ENCODE results near the gene CSN3. TPM values are rescaled to one million over a fixed set of nuclear protein-coding genes. Genes with fewer than 3 reads are reported as not detected.
"Not testable (repeated sequence)": the region's sequence is repeated elsewhere in the genome, so short reads cannot be mapped to it uniquely, and the experiment has no call there.

CSN3 gene, protein sequence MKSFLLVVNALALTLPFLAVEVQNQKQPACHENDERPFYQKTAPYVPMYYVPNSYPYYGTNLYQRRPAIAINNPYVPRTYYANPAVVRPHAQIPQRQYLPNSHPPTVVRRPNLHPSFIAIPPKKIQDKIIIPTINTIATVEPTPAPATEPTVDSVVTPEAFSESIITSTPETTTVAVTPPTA
- not detected for total RNA-seq

DNA sequence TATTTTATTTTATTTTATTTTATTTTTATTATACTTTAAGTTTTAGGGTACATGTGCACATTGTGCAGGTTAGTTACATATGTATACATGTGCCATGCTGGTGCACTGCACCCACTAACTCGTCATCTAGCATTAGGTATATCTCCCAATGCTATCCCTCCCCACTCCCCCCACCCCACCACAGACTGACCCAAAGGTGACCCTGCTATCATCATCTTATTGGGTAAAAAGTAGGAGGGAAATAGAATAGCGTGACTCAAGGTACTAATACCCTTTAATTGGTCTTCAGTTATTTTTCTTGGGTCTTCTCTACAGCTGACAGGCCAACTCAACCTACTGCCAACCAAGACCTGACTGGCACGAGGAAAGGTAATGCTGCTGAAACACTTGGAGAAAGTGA is at the start of gene CSN3:
CSN3 (plus strand) TSS at position 301 of the 400 bp plus-strand sequence. CDS start 2,223 bp downstream, outside the sequence.
- not testable (repeated sequence) for DNase-seq

DNA sequence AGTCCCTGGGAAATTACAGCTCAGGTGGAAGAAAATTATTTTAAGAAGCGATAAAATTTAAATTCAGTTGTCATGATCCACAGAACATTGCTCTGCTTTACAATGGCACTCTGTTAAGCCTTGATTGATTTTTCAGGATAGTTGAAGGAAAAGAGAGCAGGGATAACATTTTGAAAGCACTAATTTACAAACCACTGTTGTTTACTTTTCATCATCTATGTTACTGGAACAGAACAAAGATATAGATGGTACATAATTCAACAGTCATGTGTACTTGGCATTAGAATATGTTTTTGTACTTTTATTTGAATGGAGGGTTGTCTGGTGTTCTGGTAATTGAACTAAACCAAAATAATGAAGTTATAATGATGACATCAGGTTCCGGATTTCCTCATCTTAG is 49.5 kb upstream of the CSN3 start:
- no peak for DNase-seq

- DNase-seq: no peak
These were observed 47.0 kb upstream of the CSN3 start, which contains the start of gene ODAM for GRCh38 chr4:70195425-70195824. ODAM (plus strand) TSS chr4:70195725; CDS start chr4:70196544, 819 bp downstream.

GRCh38 chr4:70196857-70197256 is 45.5 kb upstream of the CSN3 start:
- no peak for DNase-seq

DNA sequence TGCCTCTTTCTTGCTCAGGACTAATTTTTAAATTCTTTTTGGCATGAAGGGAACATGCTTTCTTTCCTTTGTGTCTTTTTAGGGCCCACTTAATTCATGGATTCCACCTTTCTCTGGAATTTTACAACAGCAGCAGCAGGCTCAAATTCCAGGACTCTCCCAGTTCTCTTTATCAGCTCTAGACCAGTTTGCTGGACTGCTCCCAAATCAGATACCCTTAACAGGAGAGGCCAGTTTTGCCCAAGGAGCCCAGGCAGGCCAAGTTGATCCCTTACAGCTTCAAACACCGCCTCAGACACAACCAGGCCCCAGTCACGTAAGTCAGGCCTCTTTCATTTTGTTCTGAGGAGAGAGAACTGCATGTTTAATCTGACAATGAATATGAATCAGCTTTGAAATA is 44.6 kb upstream of the CSN3 start:
- DNase-seq: no peak

- no peak for DNase-seq
These were observed 38.8 kb upstream of the CSN3 start for GRCh38 chr4:70203601-70204000.

GRCh38 chr4:70212752-70213151 is 29.6 kb upstream of the CSN3 start:
- DNase-seq: not testable (repeated sequence)

- DNase-seq: not testable (repeated sequence)
These were observed 26.3 kb upstream of the CSN3 start for GRCh38 chr4:70216109-70216508.

GRCh38 chr4:70216550-70216949 is 25.8 kb upstream of the CSN3 start:
- not testable (repeated sequence) for DNase-seq

DNA sequence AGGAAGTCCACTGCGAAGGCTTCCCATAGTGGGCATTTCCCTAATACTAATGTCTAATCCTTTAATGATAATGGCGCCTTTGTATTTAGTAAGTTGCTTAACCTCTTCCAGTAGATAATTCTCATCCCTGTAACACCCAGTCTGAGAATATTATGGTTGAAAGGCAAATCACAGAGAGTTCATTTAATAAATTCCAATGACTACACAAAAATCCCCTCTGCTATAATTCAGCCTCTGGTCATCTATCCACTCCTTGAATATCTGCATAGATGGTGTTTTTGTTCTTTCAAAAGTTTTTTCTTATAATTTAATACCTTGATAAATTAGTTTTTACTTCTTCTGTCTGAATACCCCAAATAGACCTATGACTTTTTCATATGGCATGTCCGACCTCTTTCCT is 21.0 kb upstream of the CSN3 start:
- not testable (repeated sequence) for DNase-seq

GRCh38 chr4:70221818-70222217 is 20.6 kb upstream of the CSN3 start:
- DNase-seq: not testable (repeated sequence)

- DNase-seq: no peak
These were observed 16.6 kb upstream of the CSN3 start, which contains the start of gene FDCSP for GRCh38 chr4:70225824-70226223. FDCSP (plus strand) TSS chr4:70226124; CDS start chr4:70231195, 5,071 bp downstream.

DNA sequence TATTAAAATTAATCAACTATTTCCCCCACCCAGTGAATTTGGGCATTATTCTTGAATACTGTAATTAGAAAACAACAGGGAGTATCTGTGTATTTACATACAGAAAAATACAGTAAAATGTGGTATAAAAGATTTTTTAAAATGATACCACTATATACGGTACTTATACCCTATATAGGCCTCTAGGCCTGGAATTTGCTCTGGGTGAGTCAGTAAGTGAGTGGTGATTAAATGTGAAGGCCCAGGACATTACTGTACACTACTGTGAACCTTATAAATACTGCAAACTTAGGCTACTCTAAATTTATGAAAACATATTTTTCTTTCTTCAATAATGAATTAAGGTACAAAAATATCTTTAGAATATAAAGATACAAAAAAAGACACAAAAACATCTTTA is 6.3 kb upstream of the CSN3 start:
- DNase-seq: no peak

DNA sequence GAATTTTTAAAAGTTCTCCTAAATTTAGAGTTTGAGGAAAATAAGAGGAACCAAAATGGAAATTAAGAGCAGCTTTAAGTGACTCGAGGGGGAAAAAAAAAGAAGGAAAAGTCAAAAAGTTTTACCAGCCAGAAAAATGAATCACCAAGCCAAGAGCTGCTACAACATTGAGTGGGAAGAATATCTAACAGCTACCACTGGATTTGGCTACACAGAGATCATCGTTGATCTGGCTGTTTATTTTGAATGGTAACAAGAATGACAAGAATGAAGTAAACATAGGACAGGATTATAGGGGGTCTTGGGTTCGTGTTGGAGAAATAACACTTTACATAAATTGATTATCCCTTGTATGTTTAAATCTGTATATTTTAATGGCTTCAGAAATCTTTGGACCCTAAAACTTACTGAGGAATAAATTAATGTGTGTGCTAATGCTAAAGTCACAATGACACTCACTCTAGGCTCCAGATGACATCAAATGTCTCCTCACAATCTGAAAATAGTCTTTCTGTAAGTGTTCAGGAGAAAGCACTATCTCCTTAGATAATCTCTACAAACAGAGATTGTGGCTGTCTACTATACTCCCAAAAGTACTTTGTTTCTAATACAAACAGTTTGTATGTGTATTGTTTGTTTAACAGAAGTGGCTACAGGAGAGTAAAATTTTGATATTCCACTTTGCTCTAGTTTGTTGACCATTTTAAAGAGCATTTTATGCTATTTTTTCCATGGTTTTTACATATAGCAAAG is 3.1 kb upstream of the CSN3 start:
- no peak for DNase-seq

- no peak for DNase-seq
These were observed 2.4 kb upstream of the CSN3 start for GRCh38 chr4:70239884-70240591.

GRCh38 chr4:70243091-70243490 is 694 bp downstream of the CSN3 start:
- DNase-seq: no peak

DNA sequence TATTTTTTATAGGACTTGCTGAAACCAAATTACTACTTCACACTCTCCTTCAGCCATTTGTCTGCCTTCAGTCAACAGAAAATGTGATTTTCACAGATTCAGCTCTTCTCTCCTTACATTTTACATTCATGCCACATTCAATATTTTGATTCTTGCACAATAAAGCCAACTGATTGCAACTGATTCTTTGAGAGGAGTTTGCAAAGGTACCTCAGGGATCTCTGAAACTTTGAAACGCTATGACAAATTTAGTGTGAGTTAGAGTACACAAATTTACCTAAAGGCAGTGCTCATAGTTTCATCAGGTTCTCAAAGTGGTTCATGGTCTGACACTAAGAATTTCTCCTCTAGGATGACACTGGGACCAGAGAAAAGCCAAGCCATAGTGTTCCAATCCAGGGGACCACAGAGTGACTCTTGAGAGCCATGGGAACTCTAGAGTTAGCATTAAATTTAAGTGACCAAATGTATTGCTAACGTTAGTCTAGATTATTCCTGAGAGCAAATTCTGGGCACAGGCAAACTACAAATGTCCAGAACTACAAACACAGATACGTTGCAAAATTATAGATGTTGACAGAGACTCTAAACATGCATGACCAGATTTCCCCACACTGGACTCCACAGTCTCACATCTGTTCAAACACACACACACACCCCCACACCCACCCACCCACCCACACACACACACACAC is 9.0 kb downstream of the CSN3 start:
- DNase-seq: no peak

DNA sequence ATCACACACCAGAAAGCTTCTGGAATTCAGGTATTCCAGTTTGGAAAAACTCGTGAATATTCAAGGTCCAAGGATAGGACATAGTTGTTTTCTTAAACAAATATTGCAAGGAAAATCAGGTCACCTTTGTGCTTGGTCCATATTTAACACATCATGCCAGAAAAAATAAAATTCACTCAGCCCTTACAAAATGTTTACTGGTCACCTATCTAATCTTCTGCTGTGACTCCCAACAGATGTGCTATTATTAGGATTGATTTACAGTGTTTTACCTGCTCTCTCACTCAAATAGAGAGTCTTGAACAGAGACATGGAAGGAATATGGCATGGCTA is 9.5 kb downstream of the CSN3 start:
- no peak for DNase-seq

DNA sequence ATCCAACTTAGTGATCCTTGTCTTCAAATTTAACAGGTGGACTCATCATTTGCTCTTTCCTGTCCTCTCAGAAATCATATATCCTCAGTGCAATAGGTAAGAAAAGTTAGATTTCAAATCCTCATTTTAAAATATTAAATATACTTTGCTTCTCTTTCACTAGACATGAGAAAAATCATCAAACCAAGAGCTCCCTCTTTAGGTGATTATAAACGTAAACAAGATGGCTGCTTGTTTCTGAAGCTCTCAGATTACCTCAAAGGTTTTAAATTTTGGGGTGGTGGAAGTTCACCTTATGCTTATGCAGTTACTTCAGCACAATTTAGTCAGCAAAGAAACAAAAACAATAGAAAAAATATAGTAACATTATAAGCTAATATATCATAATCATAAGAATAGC is 27.3 kb downstream of the CSN3 start:
- DNase-seq: no peak

GRCh38 chr4:70277121-70277520 is 34.7 kb downstream of the CSN3 start:
- no peak for DNase-seq

- DNase-seq: no peak
These were observed 38.2 kb downstream of the CSN3 start for GRCh38 chr4:70280567-70280966.

DNA sequence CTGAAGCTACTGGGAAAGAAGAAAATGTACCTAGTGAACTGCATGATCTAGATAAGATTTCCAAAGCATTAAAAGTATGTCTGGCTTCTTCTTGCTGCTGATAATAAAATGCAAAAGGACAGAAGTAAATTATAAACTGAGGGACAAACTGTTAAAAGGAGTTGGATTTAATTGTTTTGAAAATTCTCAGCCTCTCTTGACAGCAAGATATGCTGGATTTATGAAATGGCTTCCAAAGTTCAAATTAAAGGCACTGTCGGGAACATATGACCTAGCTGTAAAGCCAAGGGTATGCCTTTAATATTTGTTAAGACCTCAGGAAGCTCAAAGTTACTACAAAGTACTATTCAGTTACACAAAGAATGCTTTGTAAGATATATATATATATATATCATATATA is 46.3 kb downstream of the CSN3 start:
- no peak for DNase-seq

DNA sequence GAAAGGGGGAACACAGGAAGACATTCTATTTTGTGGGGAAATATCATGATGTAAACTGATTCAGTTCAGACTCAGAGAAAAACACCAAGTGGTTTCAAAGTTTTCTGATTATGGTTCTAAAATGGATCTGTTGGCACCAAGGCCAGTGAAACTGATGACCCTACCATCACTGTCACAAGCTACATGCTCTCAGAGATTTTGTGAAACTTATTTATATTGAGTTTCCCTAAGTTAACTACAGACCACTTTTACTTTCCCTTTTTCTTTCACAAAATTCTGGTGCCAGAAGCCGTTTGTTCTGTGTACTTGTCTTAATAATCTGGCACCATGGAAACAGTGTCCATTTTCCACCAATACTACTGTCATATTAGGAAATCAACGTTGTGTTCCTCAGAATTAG is 48.9 kb downstream of the CSN3 start:
- no peak for DNase-seq

Measured in occipital lobe (tissue), 2 donors.